GM19099 (cell line): Measurements from ENCODE around the gene SPEN.

ENCODE experiments used
- POLR2A ChIP-seq: IDR thresholded peaks from 3 replicates; pipeline ENCODE4 v1.6.1; 2011; ENCODE audit warnings: low read depth; ENCODE audit not compliant: insufficient read length; ENCODE audit errors: extremely low read depth

The SPEN gene

DNA sequence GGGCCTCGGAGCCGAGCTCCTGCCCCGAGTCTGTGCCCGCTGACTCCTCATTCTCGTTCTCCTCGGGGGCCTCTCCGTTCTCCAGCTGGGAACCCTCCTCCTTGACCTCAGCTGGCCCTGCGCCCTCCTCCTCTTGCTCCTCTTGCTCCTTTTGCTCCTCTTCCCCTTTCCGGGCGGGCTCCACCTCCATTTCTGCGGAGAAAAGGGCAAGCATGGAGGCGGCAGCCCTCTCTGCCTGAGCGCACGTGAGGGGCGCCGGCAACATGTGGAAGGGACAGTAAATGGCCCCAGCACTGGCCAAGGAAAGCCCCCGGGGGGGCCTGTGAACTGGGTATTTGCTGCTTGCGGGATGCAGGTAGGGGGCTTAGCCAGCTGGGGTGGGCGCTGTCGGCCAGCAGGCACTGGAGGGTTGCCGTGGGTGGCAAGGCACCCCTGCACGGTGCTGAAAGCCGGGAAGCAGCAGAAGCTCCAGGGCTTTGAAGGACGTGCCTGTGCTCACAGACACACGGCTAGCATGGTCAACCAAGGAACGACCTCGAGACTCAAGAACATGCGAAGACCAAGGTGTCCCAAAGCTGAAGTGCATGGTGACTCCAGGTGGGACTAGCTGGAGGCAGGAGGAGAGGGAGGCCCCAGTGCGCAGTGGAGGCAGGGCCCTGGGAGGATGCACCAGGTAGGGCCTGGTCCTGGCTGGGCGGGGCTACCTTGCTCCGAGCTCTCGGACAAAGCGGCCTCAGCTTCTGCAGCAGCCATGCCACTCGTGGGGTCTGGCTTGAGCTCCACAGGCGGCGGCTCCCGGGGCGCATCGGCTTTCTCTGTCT lies 97.7 kb downstream of the SPEN start:
- no peak for TF ChIP-seq POLR2A

DNA sequence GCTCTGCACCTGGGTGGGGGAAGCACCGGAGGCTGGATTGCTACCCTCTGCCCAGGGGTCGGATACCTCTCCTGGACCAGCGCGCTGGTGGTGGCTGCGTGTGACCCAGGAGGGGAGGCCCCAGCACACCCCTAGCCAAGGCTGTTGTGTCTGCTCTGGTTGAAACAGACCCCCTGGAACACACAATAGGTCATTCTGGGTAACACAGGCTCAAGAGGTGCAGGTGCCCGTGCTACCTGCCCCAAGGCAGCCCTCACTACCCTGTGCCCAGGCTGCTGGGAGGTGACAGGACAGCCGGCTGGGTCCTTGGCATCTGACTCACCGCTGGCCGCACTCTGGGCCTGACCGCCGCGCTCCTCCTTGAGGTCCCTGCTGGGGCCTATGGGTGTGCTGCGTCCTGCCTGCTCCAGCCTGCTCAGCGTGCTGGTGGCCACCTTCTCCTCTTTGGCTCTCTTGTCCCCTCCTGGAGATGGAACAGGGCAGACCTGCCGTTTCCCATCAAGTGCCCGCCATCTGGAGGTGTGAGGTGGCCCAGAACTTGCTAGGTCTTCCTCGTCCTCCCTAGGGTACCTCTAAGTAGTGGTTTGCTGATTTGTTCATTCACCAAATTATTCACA lies 98.4 kb downstream of the SPEN start:
- TF ChIP-seq POLR2A: no peak

DNA sequence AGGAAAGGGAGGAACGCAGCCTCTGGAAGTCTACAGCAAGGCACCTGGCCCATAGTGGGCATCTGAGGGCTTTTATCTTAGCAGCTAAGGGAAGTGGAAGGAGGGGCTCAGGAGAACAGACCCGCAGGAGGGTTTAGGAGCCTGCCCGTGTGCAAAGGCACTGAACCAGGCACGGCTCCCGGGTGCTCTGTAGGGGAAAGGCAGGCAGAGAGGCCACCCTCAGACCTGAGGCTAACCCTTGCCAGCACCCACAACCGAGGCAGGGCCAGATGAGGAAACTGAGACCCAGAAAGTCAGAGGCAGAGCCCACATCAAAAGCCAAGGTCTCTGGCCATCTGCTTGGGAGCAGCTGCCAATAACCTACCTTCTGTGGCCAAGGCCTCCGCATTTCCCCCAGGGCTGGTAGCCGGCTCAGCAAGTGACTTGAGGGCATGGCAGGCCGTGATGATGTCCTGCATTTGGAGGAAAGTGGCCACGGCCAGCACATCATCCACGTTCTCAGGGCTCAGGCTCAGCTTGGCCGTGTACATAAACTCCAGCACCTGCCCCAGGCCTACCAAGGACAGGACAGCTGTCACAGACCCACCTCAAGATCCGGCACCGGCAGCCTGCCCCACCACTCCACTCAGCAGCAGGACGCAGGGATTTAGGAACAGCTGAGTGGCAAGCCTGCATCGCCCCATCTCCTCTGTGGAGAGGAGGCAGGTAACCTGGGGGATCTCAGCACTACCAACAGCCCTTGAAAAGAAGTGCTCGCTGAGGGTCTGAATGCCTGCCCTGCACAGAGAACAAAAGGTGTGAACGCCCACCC lies 99.3 kb downstream of the SPEN start:
- no peak for TF ChIP-seq POLR2A

DNA sequence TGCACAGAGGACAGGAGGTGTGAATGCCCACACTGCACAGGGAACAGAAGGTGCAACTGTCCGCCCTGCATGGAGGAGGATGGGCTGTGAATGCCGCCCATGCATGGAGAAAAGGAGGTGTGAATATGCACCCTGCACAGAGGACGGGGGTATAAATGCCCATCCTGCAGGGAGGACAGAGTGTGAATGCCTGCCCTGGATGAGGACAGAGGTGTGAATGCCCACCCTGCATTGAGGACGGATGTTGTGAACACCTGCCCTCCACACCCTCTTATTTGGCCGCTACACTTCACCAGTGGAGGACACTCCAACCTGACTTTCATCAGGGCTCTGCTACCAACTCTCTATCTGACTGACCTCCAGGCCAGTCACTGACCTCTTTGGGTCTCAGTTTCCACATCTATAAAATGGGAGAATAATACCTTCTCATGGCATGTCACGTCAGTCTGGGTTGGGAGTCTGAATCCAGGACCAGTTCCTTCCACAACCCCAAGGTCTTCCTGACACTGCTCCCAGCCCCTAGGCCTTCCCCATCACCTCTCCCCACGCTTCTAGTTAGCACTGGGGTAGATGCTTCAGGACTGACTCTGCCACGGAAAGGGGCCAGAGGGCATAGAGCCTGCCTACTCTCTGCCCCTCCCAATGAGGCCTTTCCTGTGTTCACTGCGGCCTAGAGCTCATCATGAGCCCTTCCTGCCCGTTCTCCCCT lies 100.0 kb downstream of the SPEN start:
- TF ChIP-seq POLR2A: no peak

DNA sequence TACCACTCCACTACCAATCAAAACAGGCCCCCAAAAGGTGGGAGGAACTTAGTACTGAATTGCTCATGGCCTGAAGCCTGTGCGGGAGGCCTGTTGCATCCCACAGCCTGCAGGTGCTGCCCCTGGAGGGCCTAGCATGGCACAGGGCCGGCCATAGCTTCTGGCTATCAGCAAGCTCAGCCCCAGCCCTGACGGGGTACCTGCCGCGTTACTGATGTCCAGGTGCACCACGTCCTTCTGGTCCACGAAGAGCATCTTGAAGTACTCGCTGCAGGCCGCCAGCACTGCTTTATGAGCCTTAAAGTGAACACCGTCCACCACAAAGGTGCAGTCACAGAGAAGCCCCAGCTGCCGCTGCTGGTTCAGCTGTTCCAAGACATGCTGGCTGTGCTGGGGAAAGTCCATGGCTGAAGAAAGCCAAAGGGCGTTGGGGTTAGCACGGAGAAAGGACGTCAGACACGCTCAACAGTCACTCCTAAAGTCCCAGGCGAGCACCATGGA lies 100.6 kb downstream of the SPEN start:
- no peak for TF ChIP-seq POLR2A

DNA sequence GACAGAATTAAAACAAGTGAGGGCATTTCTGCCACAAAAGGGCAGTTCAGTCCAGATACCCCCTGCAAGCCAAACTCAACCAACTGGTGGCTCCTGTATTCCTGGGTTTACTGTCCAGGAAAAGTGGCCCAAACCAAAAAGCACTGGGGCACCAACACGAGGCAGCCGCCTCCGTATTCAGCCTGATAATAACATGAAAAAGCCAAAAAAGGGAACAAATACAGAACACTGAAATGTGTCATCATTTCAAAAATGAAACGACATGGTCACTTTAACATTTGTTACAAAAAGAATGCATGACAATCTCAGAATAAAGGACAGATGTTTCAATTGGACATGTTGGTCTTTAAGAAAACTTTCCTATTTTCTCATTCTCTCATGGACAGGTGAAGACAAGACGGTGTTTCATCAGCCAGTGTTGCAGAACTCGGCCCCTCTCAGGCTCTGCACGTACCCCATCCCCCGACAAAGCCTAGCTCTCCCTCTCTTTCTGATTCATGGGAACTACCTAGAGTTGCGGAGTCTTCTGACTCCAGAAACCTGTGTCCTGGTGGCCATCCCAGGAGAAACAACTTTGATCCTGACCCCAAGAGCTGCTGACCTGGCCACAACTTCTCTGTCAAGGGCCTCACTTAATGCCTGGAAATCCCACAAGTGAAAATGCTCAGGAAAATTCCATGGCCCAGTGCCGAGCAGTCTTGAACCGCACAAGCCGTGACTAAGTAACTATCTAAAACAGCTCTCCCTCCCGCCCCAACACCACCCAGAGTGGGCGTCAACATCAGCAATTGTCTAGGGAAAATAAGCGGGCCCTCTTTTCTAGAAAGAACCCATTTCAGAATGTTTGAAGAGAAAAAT lies 101.3 kb downstream of the SPEN start:
- no peak for TF ChIP-seq POLR2A

DNA sequence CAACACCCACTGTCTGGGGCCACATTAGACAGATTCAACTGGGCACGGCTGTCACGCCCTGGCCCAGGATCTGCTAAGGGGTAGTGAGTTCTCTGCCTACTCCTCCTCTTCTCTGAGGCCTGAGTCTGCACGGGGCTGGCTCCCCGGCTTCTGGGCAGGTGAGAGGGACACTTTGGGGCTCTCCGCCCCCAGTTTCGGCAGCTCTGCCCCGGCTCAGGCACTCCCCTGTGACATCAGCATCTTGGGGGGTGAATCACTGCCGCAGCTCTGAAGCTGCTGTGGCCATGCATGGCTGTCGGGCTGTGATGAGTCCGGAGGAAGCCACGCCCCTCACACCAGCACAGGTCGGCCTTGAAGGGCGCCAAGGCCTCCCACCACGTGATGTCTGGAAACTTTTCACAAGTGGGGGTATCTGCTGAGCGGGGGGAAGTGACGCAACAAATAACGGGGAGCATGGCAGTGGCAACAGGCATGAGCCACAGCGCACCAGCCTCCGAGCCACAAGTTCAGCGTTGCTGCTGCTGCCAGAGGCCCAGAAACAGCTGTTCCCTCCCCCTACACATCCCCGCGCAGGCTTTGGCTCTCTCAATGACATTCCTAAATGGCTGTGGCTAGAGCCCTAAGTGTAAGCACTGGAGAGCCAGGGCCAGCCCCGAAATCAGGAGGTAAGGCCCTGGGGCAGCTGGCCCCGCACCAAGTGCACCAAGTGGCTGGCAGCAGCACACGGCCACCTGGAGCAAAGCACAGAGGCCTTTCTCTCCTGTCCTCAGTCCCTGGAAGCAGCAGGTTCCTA lies 102.1 kb downstream of the SPEN start:
- TF ChIP-seq POLR2A: no peak

DNA sequence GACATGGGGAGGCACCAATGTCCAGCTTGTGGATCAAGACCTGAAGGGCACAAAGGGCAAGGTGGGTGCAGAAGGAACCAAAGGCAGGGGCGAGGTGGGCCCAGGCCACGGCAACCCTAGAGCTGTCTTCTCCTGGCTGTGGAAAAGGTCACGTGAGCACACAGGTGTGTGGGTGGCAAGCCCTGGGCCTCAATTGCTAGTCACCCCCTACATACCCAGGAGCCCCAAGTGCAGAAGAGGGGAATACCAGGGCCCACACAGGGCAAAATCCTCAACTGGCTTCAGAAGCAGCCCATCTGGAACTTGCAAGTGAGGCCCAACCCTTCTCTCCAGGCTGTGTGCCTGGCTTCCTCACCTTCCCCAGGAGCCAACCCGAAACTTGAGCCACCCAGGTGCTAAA lies 102.8 kb downstream of the SPEN start:
- no peak for TF ChIP-seq POLR2A

DNA sequence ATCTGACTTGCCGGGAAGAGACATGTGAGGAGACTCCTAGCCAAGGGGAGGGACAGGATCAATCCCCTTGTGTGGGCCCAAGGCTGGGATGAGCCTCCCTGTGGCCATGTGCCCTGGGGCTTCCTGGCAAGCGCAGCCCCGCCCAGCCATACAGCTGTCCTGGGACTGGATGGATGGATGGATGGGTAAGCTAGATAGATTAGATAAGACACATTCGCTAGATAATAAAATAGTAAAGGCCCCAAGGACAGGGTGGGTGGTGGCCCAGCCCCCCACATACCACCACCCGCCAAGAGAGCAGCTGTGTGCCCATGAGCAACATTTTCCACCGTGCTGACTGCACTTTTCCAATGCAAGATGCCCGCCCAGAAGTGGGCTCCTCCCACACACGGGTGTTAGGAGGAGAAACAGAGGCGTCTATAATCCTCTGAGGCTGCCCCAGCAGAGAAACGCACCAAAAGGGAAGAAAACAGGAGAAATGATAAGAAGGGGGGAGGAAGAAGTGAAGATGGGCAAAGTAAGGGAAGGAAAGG lies 103.3 kb downstream of the SPEN start:
- TF ChIP-seq POLR2A: no peak

DNA sequence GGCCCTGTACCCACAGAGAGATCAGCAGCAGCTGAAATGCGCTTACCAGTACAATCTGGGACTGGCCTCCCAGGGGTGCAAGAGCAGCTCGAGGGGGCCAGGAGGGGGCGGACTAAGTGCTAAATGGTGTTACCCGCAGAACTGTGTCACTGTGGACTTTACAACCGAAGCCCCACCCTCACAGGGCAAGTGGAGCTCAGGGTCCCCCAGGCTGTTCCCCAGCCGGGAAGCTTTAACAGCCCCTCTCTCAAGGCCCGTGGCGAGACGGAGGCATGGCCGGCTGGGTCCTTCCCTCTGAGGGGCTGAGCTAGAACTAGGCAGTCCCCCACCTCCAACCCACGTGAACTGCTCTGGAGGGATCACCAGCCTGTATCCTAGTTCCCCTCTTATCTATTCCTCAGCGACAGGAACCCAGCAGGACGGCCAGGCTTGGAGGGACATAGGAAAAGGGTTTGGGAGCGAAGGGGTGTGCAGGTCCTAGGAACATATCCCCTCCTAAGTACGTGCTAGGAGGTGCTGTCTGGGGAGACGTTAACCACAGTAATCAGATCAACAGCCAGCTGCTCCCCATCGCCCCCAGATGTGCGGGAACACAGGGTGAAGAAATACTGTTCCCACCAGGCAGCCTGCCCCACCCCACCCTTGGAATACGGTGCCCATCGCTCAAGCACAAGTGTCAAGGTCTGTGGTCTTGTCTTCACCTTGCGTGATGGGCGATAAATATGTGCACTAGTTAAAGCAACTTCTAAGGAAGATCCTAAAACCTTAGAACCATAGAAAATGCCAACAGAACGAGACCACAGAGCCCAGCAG lies 104.0 kb downstream of the SPEN start:
- TF ChIP-seq POLR2A: no peak

DNA sequence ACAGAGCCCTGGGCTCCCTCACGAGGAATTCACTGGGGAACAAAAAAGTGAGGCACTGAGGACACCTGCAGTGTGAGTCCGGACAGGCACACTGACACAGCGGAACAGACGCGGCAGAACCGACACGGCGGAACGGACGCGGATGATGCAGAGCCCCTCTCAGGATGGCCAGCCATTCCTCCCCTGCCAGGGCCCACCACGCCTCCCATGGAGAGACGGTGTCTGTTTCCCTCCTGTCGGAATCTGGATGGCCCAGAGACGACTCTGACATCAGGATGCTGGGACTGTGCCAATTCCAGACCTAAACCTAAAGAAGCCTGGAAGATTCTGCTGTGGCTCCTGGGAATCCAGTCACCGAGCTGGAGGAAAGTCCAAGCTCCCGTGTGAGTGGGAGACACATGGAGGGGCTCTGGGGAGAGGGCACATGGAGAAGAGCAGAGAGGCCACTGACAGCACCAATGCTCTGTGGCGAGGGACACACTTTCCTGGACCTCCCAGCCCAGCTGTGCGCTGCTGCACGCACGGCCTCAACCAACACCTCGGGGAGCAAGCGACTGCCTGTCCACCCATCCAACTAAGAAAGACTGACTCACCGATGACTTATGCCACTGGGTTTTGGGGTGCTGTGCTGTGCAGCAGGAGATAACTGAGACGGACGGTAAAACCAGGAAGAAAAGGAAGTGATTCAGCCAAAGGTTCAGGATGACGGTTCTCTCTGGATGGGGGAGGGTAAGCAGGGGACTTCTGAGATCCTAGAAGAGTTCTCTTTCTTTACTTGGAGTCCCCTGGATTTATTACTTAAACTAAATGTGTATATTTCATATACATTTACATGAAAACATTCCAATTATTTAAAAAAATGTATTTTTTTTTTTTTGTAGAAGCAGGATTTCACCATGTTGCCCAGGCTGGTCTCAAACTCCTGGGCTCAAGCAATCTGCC lies 105.1 kb downstream of the SPEN start:
- TF ChIP-seq POLR2A: no peak
